Measurements from ENCODE around the gene FRMD4B.

DNA sequence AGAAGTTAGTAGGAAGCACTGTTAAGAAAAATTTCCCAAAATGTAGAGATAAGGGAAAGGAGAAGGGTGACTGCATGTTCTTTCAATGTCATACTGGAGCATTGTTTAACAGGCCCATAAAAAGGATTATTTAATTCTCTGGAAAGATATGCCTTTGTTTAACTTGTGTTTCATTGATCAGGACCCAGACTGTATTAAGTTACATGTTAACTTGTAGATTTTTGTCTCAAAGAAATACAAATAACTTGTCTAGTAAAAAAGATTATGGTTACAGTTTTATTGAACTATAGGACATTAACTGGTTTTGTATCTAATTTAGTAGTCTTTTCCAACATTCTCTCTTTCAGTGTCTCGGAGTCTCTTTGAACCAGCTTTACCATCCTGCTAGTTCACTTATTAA is 213.8 kb downstream of the FRMD4B start:
- TF ChIP-seq EZH2 (IDR thresholded peaks at IDR 0.05) (no peak), POLR2AphosphoS5 (IDR thresholded peaks at IDR 0.05; ENCODE audit: borderline replicate concordance, low read depth, low read length) (no peak)

Data from SK-N-MC (cell line).